H1 (cell line): Measurements from ENCODE around the gene RNF4. TPM values are rescaled to one million over a fixed set of nuclear protein-coding genes. Genes with fewer than 3 reads are reported as not detected.

Experiments
- CTCF ChIA-PET: fragments of 300-600 bp; sonication (Branson Sonifier 250); formaldehyde crosslinking; loops from one replicate; lab custom pipeline; 2021; ENCODE audit not compliant: partially characterized antibody; lab: Charles Lee
- POLR2A ChIA-PET: fragments of 300-600 bp; sonication (Branson Sonifier 250); formaldehyde crosslinking; loops from one replicate; lab custom pipeline; 2021; ENCODE audit warnings: inconsistent platforms; ENCODE audit not compliant: partially characterized antibody; lab: Charles Lee
- DNase-seq, 2 experiments: peaks; one replicate each; pipeline versions ENCODE4 v3.0.0 to v3.0.0-alpha.2; 2010 to 2022; ENCODE audit warnings: low spot score in 2 of 2, low read depth in 1 of 2, mixed read lengths in 1 of 2
- FAIRE-seq: peaks from 2 replicates; lab custom pipeline; 2011; peaks lifted over from hg19 to GRCh38; lab: Jason Lieb, UNC
- H2AFZ ChIP-seq: 2 replicates; pipeline ENCODE4 v1.8.1; 2012; ENCODE audit warnings: low read length, inconsistent platforms
- H2AK5ac ChIP-seq: 2 replicates; pipeline ENCODE4 v1.6.1; 2013; ENCODE audit warnings: low read depth, low read length
- H2BK120ac ChIP-seq: replicated peaks from 2 replicates; pipeline ENCODE3; 2013; ENCODE audit warnings: low read depth, low read length, inconsistent platforms
- H2BK12ac ChIP-seq: 2 replicates; pipeline ENCODE4 v1.6.1; 2013; ENCODE audit warnings: low read depth, low read length
- H2BK15ac ChIP-seq: 2 replicates; pipeline ENCODE4 v1.6.1; 2013; ENCODE audit warnings: low read length
- H2BK20ac ChIP-seq: 2 replicates; pipeline ENCODE4 v1.6.1; 2013; ENCODE audit warnings: low read length
- H2BK5ac ChIP-seq: 2 replicates; pipeline ENCODE4 v1.6.1; 2013; ENCODE audit warnings: low read depth, low read length
- H3K14ac ChIP-seq: 2 replicates; pipeline ENCODE4 v1.6.1; 2013; ENCODE audit warnings: inconsistent platforms; ENCODE audit not compliant: insufficient read length
- H3K18ac ChIP-seq: 2 replicates; pipeline ENCODE4 v1.6.1; 2013; ENCODE audit warnings: low read length; ENCODE audit errors: extremely low read depth
- H3K23ac ChIP-seq: 2 replicates; pipeline ENCODE4 v1.6.1; 2013; ENCODE audit warnings: inconsistent platforms; ENCODE audit not compliant: insufficient read length
- H3K23me2 ChIP-seq: 2 replicates; pipeline ENCODE4 v1.6.1; 2013; ENCODE audit warnings: low read depth, low read length
- H3K27ac ChIP-seq: 2 replicates; pipeline ENCODE4 v1.6.1; 2011; ENCODE audit warnings: low read depth, low read length, inconsistent platforms
- H3K27me3 ChIP-seq, 4 experiments: replicated peaks in 1 of 4; 1 replicate in 1 of 4; 2 replicates in 3 of 4; pipeline versions ENCODE4 v1.6.1 to v1.8.1; 2011 to 2013; ENCODE audit warnings: low read length in 3 of 4, mild to moderate bottlenecking in 3 of 4, inconsistent platforms in 2 of 4, mixed read lengths in 2 of 4, moderate library complexity in 1 of 4; ENCODE audit not compliant: control insufficient read depth in 3 of 4, insufficient read depth in 3 of 4; ENCODE audit errors: extremely low read depth in 1 of 4
- H3K36me3 ChIP-seq, 4 experiments: 2 replicates each; pipeline versions ENCODE4 v1.6.1 to v1.8.1; 2011 to 2013; ENCODE audit warnings: mild to moderate bottlenecking in 4 of 4, low read length in 3 of 4, moderate library complexity in 2 of 4, control low read depth in 1 of 4, inconsistent platforms in 1 of 4; ENCODE audit not compliant: insufficient read depth in 4 of 4, control insufficient read depth in 2 of 4
- H3K4ac ChIP-seq: replicated peaks from 2 replicates; pipeline ENCODE3; 2013; ENCODE audit warnings: low read length, low read depth, mixed read lengths, inconsistent platforms; ENCODE audit not compliant: insufficient read length
- H3K4me1 ChIP-seq, 4 experiments: replicated peaks in 1 of 4; 1 replicate in 1 of 4; 2 replicates in 3 of 4; pipeline versions ENCODE4 v1.6.1 to v1.8.1; 2011 to 2013; ENCODE audit warnings: low read length in 3 of 4, inconsistent platforms in 2 of 4, mixed read lengths in 1 of 4; ENCODE audit not compliant: insufficient read depth in 4 of 4, control insufficient read depth in 3 of 4
- H3K4me2 ChIP-seq, 2 experiments: 2 replicates each; pipeline versions ENCODE4 v1.6.1 to v1.8.1; 2011 to 2013; ENCODE audit warnings: low read depth in 2 of 2, low read length in 2 of 2, control low read depth in 1 of 2, inconsistent platforms in 1 of 2, mild to moderate bottlenecking in 1 of 2; ENCODE audit not compliant: insufficient read depth in 1 of 2
- H3K4me3 ChIP-seq, 4 experiments: fragments of 200-600, 300-600 bp in 1 of 4; sonication (generic), shearing (Covaris generic), sonication (Bioruptor Twin) in 1 of 4; 2 replicates each; pipeline versions ENCODE4 v1.5.1 to v1.8.1; 2011 to 2016; ENCODE audit warnings: low read length in 4 of 4, low read depth in 3 of 4, control low read depth in 2 of 4, inconsistent platforms in 2 of 4, mild to moderate bottlenecking in 2 of 4, mixed read lengths in 1 of 4, moderate library complexity in 1 of 4; ENCODE audit not compliant: insufficient read depth in 2 of 4; ENCODE audit errors: extremely low read depth in 1 of 4
- H3K56ac ChIP-seq: replicated peaks from 2 replicates; pipeline ENCODE3; 2013; ENCODE audit warnings: low read depth, mild to moderate bottlenecking, mixed read lengths, low read length, inconsistent platforms; ENCODE audit not compliant: insufficient read length
- H3K79me1 ChIP-seq: 2 replicates; pipeline ENCODE4 v1.6.1; 2013; ENCODE audit warnings: low read depth, low read length, control low read depth
- H3K79me2 ChIP-seq, 2 experiments: 2 replicates each; pipeline versions ENCODE4 v1.6.1 to v1.8.1; 2012 to 2013; ENCODE audit warnings: low read length in 2 of 2, mild to moderate bottlenecking in 2 of 2, inconsistent platforms in 1 of 2; ENCODE audit not compliant: insufficient read depth in 2 of 2, control insufficient read depth in 1 of 2
- H3K9ac ChIP-seq, 4 experiments: replicated peaks in 1 of 4; 1 replicate in 1 of 4; 2 replicates in 3 of 4; pipeline versions ENCODE4 v1.6.1 to v1.8.1; 2011 to 2013; ENCODE audit warnings: low read depth in 3 of 4, low read length in 3 of 4, control low read depth in 2 of 4, mild to moderate bottlenecking in 2 of 4, moderate library complexity in 2 of 4, inconsistent platforms in 1 of 4; ENCODE audit errors: extremely low read depth in 1 of 4
- H3K9me3 ChIP-seq, 2 experiments: 2 replicates each; pipeline versions ENCODE4 v1.6.1 to v1.8.1; 2012 to 2013; ENCODE audit warnings: mild to moderate bottlenecking in 2 of 2, moderate library complexity in 2 of 2, control low read depth in 1 of 2, inconsistent platforms in 1 of 2, low read depth in 1 of 2, low read length in 1 of 2, mixed read lengths in 1 of 2; ENCODE audit not compliant: insufficient read depth in 2 of 2
- H4K20me1 ChIP-seq, 2 experiments: replicated peaks in 1 of 2; 2 replicates each; pipeline versions ENCODE3 to v1.8.1; 2011 to 2013; ENCODE audit warnings: inconsistent platforms in 2 of 2, low read length in 2 of 2, mild to moderate bottlenecking in 1 of 2; ENCODE audit not compliant: insufficient read depth in 2 of 2, control insufficient read depth in 1 of 2
- H4K5ac ChIP-seq: 2 replicates; pipeline ENCODE4 v1.6.1; 2013; ENCODE audit warnings: low read length, low read depth, mixed read lengths, inconsistent platforms; ENCODE audit not compliant: insufficient read length
- H4K8ac ChIP-seq: 2 replicates; pipeline ENCODE4 v1.8.0; 2013; ENCODE audit warnings: mild to moderate bottlenecking, moderate library complexity, low read length, inconsistent platforms; ENCODE audit not compliant: insufficient read depth; ENCODE audit errors: extremely low read depth
- H4K91ac ChIP-seq: replicated peaks from 2 replicates; pipeline ENCODE3; 2013; ENCODE audit warnings: low read length, mixed read lengths, inconsistent platforms; ENCODE audit not compliant: insufficient read length
- WGBS, 2 experiments: shearing (Covaris generic) in 1 of 2; methylation state at CpG; one replicate each; pipeline versions ENCODE4 v1.1.6 to v1.1.7; 2013 to 2015; ENCODE audit warnings: low lambda C conversion rate in 2 of 2, mixed read lengths in 2 of 2, inconsistent platforms in 1 of 2, low coverage in 1 of 2, missing lambda C conversion rate in 1 of 2; ENCODE audit not compliant: insufficient replicate concordance in 2 of 2, insufficient coverage in 1 of 2, insufficient read length in 1 of 2; ENCODE audit errors: extremely low coverage in 1 of 2, missing lambda C conversion rate in 1 of 2; 5-methylcytosine and 5-hydroxymethylcytosine counted together
- polyA plus RNA-seq, 7 experiments: library from polyadenylated mRNA; depleted of rRNA in 3 of 7; stranded (reverse) in 5 of 7; unstranded in 2 of 7; fragments of >200 nt in 5 of 7; fragments of 200-250 nt in 2 of 7; gene quantifications; 1 replicate in 5 of 7; 2 replicates in 1 of 7; 4 replicates in 1 of 7; pipeline versions ENCODE4 v1.2.1 to v1.2.3, GENCODE V29; 2011 to 2013; ENCODE audit warnings: missing spikeins in 2 of 7, mixed read lengths in 2 of 7
- total RNA-seq: library from RNA; stranded (reverse); fragmentation: NEBNext Ultra II Directional; extraction: Animal tissue kit (Norgen Biotek cat#: 25700); gene quantifications from 2 replicates; pipeline ENCODE4 v1.2.1, GENCODE V29; 2021

The RNF4 gene
- total and polyA plus RNA-seq, 2 of the 8 experiments (the other 6 are each of a cell fraction or from before 2014, with no cell fraction given), result 68.2 to 78.9 TPM

DNA sequence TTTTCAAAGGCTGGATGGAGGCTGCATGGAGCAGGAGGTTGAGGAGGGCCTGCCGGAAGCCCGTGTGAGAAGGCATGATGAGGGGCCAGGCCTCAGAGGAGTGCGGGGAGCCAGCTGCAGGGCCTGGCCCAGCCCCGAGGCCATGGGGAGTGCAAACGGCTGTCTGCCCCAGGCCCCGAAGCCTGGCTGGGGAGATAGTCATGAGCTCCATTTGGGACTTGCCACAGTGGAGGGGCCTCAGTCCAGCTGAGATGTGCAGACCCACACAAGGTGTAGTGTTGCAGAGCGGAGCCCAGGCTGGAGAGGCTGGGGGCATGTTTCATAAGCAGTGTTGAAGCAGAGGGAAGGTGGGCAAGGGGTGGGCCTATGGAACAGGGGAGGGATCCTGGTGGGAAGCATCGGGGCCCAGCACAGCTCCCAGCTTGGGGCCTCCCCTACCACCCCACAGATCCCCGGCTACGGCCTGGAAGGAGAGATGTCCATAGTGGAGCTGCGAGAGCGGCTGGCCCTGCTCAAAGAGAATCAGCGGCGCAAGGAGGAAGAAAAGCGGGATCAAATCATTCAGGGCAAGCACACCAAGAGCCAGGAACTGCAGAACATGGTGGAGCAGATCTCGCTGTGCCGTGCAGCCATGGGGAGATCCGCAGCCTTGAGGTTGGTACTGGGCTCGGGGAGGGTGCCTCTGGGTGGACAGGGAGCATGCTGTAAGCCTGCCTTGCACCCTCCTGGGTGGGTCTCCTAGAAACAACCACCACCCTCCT is 9.1 kb upstream of the RNF4 start:
- WGBS, 2 experiments, result 86% methylated on average over 19 of the region's 19 CpGs; no CpG with 5 or more reads in 1 of the 2 experiments
- Histone ChIP-seq H2AK5ac (no peak overlapping the region), H3K14ac (no peak overlapping the region), H3K9me3 (no peaks in the 10 kb centered on the region), H3K4me2 (no peak overlapping the region), H3K4me3 (no peak overlapping the region), H4K5ac (no peak overlapping the region), H3K79me1 (no peaks in the 10 kb centered on the region; the same call in 1 of the 2 replicates), H4K8ac (no peak overlapping the region), H2BK120ac (no peak overlapping the region), H3K27me3 (peaks cover 0 to 20% (median 13%) of the 10 kb centered on the region in 4 experiments; a peak in 5 of 7 replicates), H2BK15ac (no peak overlapping the region), H4K91ac (no peak overlapping the region), H3K4ac (no peak overlapping the region), H2BK5ac (no peak overlapping the region), H3K56ac (no peak overlapping the region), H2BK20ac (no peak overlapping the region), H2BK12ac (0 out of 2 replicates have a peak overlapping the region, but pooled peaks have one; percentile 39), H3K23me2 (peaks cover 3% of the 10 kb centered on the region; the same call in 1 of the 2 replicates), H3K79me2 (no peaks in the 10 kb centered on the region), H3K4me1 (peaks cover 0 to 10% (median 7%) of the 10 kb centered on the region in 4 experiments; a peak in 6 of 7 replicates), H2AFZ (no peak overlapping the region), H3K18ac (no peak overlapping the region), H3K9ac (no peak overlapping the region), H3K27ac (no peak overlapping the region), H3K23ac (no peak overlapping the region), H3K36me3 (no peaks in the 10 kb centered on the region), H4K20me1 (peaks cover 0 to 2% of the 10 kb centered on the region in 2 experiments)
- no peak for FAIRE-seq
- CTCF ChIA-PET, result interaction anchor here (0.7 to 5.7 kb wide), 3 partner anchors 17 to 240 kb away, joined by 4 to 39 read pairs (median 4); no protein-coding TSS in a partner anchor
- POLR2A ChIA-PET, result interaction anchor here (0.8 to 3.4 kb wide), 3 partner anchors 9 to 19 kb away, joined by 3 to 15 read pairs (median 6); partner anchors contain the start of gene RNF4
- DNase-seq, result no peak
